ENCODE data around the gene INPP5B.

- no peak for TF ChIP-seq CTCF (conservative IDR thresholded peaks at IDR 0.05 in 1 of 2, IDR thresholded peaks at IDR 0.05 in 1 of 2; ENCODE audit: low read depth in 1 of 2, low read length in 2 of 2)
- TF ChIP-seq EZH2 (IDR thresholded peaks at IDR 0.05; ENCODE audit: low read length, missing control alignments) = no peak
Observed at GRCh38 chr1:37983546-37983945, 36.7 kb upstream of the INPP5B start.
